A549 treated with Mapracorat at 1 μM for 4 hours (cell line): ENCODE results near the gene ELOVL6. TPM values are rescaled to one million over a fixed set of nuclear protein-coding genes. Genes with fewer than 3 reads are reported as not detected.

ENCODE experiments used
- total RNA-seq: library from RNA; stranded (reverse); fragments of 200-300 nt; extraction: Qiagen RNA extraction; gene quantifications from 5 replicates; pipeline ENCODE4 v1.2.3, GENCODE V29; 2022

Gene ELOVL6
- 15.1 to 23.0 TPM (median 17.6 TPM) in 5 replicates for total RNA-seq

GRCh38 chr4:110198435-110199416 is at the start of gene ELOVL6:
Gene ELOVL6 (minus strand): TSS chr4:110198615. CDS start chr4:110198335, 280 bp downstream.

